Omental fat pad (tissue), 4 donors: ENCODE data around the gene LRRTM4. TPM values are rescaled to one million over a fixed set of nuclear protein-coding genes. Genes with fewer than 3 reads are reported as not detected.
"Not testable (repeated sequence)": the region's sequence is repeated elsewhere in the genome, so short reads cannot be mapped to it uniquely, and the experiment has no call there.

Experiments
- ATAC-seq: fragments of 150-250 bp; one replicate; pipeline ENCODE4 v1.9.1; 2016; ENCODE audit warnings: mild to moderate bottlenecking, moderate library complexity; ENCODE audit not compliant: low FRiP score
- DNase-seq: peaks from one replicate; pipeline ENCODE4 v3.0.0-alpha.2; 2019; ENCODE audit warnings: low spot score
- total RNA-seq, 4 donors: library from RNA; depleted of rRNA; stranded (reverse); fragments of >200 nt; gene quantifications; one replicate each; pipeline ENCODE4 v1.1.0, GENCODE V29; 2016
- TF ChIP-seq, protein P1 (sequence below), 3 donors: fragments of 450-650 bp; IDR thresholded peaks; one replicate each; pipeline ENCODE4 v1.5.1; 2016 to 2017; ENCODE audit warnings: antibody characterized with exemption in 3 of 3, mild to moderate bottlenecking in 3 of 3, moderate library complexity in 2 of 3

Gene LRRTM4
- total RNA-seq, 4 donors from 2014 or later = 0.32 TPM; not detected in 3

DNA sequence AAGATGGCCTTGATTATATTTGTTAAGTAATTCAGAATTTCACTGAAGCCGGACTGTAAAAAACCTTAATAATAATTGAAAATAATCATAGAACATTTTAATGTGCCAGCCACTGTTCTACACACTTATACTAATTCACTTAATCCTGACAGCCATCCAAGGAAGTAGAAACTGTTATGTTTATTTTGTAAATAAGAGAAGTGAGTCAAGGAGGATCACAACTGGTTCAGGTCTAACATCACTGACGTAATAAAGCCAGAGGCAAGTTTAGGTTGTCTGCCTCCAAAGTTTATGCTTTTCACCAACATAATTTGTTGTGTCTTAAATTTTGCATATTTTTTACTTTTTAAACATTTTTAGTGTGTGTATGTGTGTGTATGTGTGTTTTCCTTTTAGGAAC lies 436.1 kb downstream of the LRRTM4 start:
- TF ChIP-seq, protein P1, sequence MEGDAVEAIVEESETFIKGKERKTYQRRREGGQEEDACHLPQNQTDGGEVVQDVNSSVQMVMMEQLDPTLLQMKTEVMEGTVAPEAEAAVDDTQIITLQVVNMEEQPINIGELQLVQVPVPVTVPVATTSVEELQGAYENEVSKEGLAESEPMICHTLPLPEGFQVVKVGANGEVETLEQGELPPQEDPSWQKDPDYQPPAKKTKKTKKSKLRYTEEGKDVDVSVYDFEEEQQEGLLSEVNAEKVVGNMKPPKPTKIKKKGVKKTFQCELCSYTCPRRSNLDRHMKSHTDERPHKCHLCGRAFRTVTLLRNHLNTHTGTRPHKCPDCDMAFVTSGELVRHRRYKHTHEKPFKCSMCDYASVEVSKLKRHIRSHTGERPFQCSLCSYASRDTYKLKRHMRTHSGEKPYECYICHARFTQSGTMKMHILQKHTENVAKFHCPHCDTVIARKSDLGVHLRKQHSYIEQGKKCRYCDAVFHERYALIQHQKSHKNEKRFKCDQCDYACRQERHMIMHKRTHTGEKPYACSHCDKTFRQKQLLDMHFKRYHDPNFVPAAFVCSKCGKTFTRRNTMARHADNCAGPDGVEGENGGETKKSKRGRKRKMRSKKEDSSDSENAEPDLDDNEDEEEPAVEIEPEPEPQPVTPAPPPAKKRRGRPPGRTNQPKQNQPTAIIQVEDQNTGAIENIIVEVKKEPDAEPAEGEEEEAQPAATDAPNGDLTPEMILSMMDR (IDR thresholded peaks at IDR 0.05) = no peak
- ATAC-seq = no peak
- DNase-seq = no peak

DNA sequence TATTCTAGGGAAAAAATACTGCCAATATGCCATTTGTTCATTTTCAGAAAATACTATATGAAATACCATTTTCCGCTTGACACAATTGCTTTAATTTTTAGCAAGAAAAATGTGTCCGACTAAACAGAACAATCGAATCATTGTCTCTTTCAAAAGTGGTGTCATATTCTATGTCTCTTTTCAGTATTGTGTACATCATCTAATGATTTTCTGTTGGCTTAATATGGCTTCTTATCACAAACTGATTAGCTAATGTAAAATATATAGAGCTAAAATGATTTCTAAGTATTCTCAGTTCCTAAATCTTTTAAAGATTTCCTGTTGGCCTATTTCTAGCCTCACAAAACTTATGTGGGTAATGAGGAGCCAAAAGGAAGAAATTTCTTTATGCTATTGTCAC lies 436.6 kb downstream of the LRRTM4 start:
- TF ChIP-seq, protein P1 (IDR thresholded peaks at IDR 0.05) = no peak
- DNase-seq (no peak), ATAC-seq (no peak)

DNA sequence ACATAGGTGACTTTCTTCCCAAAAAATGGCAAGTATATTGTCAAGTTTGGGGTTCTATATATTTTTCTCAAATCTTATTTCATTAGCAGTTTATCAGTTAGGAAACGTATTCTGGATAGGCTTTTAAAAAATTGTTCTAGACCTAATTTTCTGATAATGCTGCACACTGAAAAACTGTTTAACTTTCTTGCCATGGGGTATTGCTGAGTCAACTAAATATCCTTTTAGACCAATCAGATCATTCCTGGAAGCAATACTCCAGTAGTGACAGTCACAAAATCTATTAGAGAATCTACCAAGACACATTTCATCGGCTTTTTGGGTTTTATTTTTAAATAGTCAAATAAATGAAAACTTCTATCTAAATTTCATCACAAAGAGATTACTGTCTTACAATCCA lies 440.6 kb downstream of the LRRTM4 start:
- DNase-seq = no peak
- ATAC-seq = no peak
- TF ChIP-seq, protein P1 (IDR thresholded peaks at IDR 0.05) = no peak

DNA sequence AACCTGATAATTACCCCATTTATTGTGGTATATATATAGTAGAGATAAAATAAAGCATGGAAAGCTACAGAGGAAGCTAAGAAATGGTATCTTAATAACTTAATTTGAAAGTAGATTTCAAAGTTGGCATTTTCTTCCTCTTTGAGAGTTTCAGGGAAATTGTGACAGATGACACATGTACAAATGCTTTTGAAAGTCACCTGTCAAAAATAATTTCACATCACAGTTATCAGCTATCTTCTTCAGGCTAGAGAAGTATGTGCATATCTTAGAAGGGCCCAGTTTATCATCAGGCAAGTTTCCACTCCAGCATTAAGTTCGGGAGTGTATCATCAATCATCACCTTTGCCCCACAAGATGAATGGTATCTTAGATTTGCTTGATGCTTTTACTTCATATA lies 457.9 kb downstream of the LRRTM4 start:
- DNase-seq (no peak), ATAC-seq (no peak)
- TF ChIP-seq, protein P1 (IDR thresholded peaks at IDR 0.05) = no peak

DNA sequence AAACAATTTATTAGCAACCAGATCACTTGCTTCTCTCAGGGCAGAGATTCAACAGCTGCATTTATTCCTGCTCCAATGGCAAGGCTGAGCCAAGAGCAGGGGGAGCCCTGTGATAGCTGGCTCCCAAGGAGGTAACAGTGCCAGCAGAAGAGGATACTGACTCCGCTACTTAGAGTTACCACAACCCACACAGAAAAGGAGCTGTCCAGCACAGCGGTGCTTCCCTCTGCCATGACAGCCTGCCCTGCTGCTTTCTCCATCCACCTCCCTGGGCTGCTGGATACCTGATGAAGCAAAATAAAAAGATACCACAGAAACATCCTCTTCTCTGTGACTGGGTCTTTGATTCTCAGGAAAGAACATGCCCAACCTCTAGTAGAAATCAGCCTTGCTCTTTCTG lies 467.2 kb downstream of the LRRTM4 start:
- TF ChIP-seq, protein P1 (IDR thresholded peaks at IDR 0.05) = no peak
- ATAC-seq (peak; percentile 93), DNase-seq (no peak)

DNA sequence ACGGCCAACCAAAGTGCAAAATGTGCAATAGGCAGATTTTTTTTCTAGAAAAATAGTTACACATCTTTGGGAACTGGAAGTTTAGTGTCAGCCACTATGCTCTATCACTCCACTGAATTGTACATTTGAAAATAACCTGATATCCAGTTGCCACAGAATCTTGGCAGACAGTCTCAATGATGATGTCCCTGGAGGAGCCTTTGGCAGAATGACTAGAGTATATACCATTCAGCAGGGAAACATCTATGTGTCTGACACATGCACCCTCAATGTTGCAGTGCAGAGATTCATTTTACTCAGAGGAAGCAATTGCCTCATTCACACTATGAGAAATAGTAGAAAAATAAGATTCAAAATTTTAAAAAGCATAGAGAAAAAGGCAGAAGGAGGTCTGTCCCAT lies 475.8 kb downstream of the LRRTM4 start:
- ATAC-seq = no peak
- TF ChIP-seq, protein P1 (IDR thresholded peaks at IDR 0.05) = no peak
- no peak for DNase-seq

DNA sequence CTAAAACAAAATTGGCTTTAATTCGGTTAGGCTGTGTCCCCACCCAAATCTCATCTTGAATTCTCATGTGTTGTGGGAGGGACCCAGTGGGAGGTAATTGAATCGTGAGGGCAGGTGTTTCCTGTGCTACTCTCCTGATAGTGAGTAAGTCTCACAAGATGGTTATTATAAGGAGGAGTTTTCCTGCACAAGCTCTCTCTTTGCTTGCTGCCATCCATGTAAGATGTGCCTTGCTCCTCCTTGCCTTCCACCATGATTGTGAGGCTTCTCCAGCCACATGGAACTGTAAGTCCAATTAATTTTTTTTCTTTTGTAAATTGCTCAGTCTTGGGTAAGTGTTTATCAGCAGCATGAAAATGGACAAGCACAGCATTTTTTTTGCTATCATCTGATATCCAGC lies 476.7 kb downstream of the LRRTM4 start:
- DNase-seq, ATAC-seq: not testable (repeated sequence)

DNA sequence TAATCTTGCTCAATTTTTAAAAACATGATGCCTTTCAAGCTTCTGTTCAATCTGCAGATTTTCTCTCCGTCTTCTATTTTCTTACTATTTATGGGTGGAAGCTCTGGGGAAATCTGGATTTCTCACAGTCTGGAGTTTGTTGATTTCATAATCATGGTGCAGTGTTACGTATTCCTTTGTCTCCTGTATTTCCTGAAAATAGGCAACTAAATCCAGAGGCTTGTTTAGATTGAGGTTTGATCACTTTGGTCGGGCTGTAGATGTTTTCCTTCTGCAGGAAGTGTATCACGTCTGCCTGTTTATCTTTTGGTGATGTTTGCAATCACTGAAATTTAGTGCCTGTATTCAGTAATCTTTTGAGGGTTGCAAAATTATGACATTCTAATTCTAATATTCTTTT lies 487.7 kb downstream of the LRRTM4 start:
- TF ChIP-seq, protein P1 (IDR thresholded peaks at IDR 0.05) = no peak
- DNase-seq = no peak
- ATAC-seq = no peak

DNA sequence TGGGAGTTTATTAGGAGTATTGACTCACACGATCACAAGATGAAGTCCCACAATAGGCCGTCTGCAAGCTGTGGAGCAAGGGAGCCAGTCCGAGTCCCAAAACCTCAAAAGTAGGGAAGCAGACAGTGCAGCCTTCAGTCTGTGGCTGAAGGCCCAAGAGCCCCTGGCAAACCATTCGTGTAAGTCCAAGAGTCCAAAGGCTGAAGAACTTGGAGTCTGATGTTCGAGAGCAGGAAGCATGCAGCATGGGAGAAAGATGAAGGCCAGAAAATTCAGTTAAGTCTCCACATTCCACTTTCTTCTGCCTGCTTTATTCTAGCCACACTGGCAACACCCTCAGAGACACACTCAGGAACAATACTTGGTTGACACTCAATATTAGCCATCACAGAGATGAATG lies 492.9 kb downstream of the LRRTM4 start:
- DNase-seq, ATAC-seq: not testable (repeated sequence)
